C4-2B (cell line): Measurements from ENCODE around the gene RARG.
A peak's percentile ranks its signal among the peaks of the same experiment; 100 is the strongest.

ENCODE experiments used
- H3K27ac ChIP-seq: fragments of 450-650 bp; 2 replicates; pipeline ENCODE4 v1.5.1; 2017
- ZFX ChIP-seq: fragments of 450-650 bp; IDR thresholded peaks from 2 replicates; pipeline ENCODE4 v1.6.1; 2017
- TF ChIP-seq, protein P1 (sequence below): fragments of 450-650 bp; conservative IDR thresholded peaks from 2 replicates; pipeline ENCODE4 v1.5.1; 2017; ENCODE audit warnings: mild to moderate bottlenecking

Gene RARG

GRCh38 chr12:53226815-53227214, 5.2 kb downstream of the RARG start:
- H3K27ac ChIP-seq = no peak overlapping the region
- TF ChIP-seq, protein P1, sequence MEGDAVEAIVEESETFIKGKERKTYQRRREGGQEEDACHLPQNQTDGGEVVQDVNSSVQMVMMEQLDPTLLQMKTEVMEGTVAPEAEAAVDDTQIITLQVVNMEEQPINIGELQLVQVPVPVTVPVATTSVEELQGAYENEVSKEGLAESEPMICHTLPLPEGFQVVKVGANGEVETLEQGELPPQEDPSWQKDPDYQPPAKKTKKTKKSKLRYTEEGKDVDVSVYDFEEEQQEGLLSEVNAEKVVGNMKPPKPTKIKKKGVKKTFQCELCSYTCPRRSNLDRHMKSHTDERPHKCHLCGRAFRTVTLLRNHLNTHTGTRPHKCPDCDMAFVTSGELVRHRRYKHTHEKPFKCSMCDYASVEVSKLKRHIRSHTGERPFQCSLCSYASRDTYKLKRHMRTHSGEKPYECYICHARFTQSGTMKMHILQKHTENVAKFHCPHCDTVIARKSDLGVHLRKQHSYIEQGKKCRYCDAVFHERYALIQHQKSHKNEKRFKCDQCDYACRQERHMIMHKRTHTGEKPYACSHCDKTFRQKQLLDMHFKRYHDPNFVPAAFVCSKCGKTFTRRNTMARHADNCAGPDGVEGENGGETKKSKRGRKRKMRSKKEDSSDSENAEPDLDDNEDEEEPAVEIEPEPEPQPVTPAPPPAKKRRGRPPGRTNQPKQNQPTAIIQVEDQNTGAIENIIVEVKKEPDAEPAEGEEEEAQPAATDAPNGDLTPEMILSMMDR = no peak
- no peak for TF ChIP-seq ZFX

DNA sequence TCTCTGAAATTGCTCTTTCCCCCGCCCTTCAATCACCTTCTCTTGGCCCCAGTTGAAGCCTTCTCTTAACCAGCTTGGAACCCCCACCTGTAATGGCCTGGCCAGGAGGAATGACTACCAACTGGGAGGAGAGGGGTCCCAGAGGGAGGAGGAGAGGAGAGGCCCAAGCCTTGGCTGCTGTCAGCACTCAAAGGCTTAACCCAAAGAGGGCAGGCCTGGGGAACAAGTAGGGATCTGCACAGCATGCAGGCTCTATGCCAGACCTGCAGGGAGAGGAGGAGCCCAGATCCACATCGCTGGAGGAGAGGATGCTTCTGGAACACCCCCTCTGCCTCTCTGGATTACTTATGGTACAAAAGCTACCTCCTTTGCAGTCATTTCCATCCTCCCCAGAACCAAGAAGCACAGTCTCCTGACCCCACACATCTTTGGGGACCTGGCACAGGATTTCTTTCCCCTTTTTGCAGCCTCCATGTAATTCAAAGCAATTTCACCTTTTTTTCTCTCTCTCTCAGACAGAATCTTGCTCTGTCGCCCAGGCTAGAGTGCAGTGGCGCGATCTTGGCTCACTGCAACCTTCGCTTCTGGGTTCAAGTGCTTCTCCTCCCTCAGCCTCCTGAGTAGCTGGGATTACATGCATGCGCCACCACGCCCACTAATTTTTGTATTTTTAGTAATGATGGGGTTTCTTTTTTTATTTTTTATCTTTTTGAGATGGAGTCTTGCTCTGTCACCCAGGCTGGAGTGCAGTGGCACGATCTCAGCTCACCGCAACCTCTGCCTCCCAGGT, 6.2 kb downstream of the RARG start:
- no peak for TF ChIP-seq ZFX
- TF ChIP-seq, protein P1 = no peak
- H3K27ac ChIP-seq = no peak overlapping the region

GRCh38 chr12:53224897-53225634, 6.9 kb downstream of the RARG start:
- TF ChIP-seq, protein P1 = no peak
- TF ChIP-seq ZFX = no peak
- H3K27ac ChIP-seq = no peak overlapping the region

DNA sequence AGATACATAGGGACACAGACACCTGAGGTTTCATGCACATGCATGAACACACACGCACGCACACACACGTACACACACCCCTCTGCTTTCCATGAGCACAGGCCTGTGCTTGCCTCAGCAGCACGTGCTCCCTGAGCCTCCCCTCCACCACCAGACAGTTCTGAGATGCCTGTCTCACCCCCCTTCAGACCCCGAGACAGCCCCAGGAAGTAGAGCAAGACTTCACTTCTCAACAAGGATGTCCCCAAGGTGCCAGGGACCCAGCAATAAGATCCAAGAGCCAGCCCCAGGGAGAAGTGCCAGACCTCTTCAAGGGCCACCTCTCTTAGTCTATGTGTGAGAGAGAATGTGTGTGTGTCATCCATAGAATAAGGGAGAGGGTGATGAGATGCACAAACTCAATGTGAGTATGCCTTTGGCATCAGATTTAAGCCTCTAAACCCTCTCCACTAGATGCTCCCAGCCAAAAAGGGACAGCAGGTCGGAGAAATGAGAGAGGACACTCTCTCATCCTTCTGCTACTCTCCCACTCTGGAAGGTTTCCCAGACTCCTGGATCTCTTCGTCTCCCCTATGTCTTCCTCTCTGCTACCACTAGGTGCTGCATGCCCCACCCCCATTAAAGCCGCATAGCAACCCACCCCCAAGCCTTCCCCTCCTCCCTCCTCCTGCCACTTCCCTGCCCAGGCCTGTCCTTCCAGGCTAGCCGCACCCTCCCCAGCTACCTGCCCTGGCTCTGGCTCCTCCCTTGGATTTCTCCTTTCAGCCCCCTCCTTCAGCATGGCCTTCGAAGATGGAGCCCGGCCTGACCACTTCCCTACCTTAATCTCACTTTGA, 7.7 kb downstream of the RARG start:
- no peak overlapping the region for H3K27ac ChIP-seq
- TF ChIP-seq ZFX = no peak
- TF ChIP-seq, protein P1 = no peak

GRCh38 chr12:53223389-53224060, 8.5 kb downstream of the RARG start:
- H3K27ac ChIP-seq = no peak overlapping the region
- TF ChIP-seq ZFX = no peak
- TF ChIP-seq, protein P1 = no peak

- H3K27ac ChIP-seq = peak overlapping the region; percentile 91; the same call in 1 of the 2 replicates
- TF ChIP-seq ZFX = no peak
- TF ChIP-seq, protein P1 = no peak
These were observed 9.2 kb downstream of the RARG start for GRCh38 chr12:53222806-53223261.
